Small intestine (tissue), 7 donors: ENCODE data around the gene RRBP1. TPM values are rescaled to one million over a fixed set of nuclear protein-coding genes. Genes with fewer than 3 reads are reported as not detected.

ENCODE experiments used
- DNase-seq, 2 donors: peaks; one replicate each; pipeline versions ENCODE4 v3.0.0 to v3.0.0-alpha.2; 2013
- FAIRE-seq: peaks from 2 replicates; lab custom pipeline; 2012; peaks lifted over from hg19 to GRCh38; lab: Jason Lieb, UNC
- H3K27ac ChIP-seq, 3 donors: one replicate each; pipeline ENCODE4 v1.5.1; 2013; ENCODE audit warnings: low read length in 2 of 3, mild to moderate bottlenecking in 2 of 3, control low read depth in 1 of 3, inconsistent platforms in 1 of 3, low read depth in 1 of 3, moderate library complexity in 1 of 3
- H3K27me3 ChIP-seq, 3 donors: one replicate each; pipeline ENCODE4 v1.6.1; 2013; ENCODE audit warnings: low read length in 3 of 3, inconsistent platforms in 1 of 3; ENCODE audit not compliant: control insufficient read depth in 3 of 3, insufficient read depth in 3 of 3
- H3K36me3 ChIP-seq, 3 donors: one replicate each; pipeline ENCODE4 v1.6.1; 2013; ENCODE audit warnings: low read length in 3 of 3, inconsistent platforms in 1 of 3, low read depth in 1 of 3, mild to moderate bottlenecking in 1 of 3, moderate library complexity in 1 of 3; ENCODE audit not compliant: control insufficient read depth in 3 of 3, insufficient read depth in 2 of 3
- H3K4me1 ChIP-seq, 3 donors: one replicate each; pipeline ENCODE4 v1.6.1; 2013; ENCODE audit warnings: low read length in 2 of 3, inconsistent platforms in 1 of 3, low read depth in 1 of 3, mild to moderate bottlenecking in 1 of 3, moderate library complexity in 1 of 3; ENCODE audit not compliant: control insufficient read depth in 3 of 3, insufficient read depth in 2 of 3
- H3K4me3 ChIP-seq, 3 donors: one replicate each; pipeline ENCODE4 v1.5.1; 2013; ENCODE audit warnings: low read length in 3 of 3, control low read depth in 1 of 3, inconsistent platforms in 1 of 3, low read depth in 1 of 3, mild to moderate bottlenecking in 1 of 3, moderate library complexity in 1 of 3
- H3K9me3 ChIP-seq, 2 donors: one replicate each; pipeline ENCODE4 v1.6.1; 2013; ENCODE audit warnings: low read depth in 1 of 2, low read length in 1 of 2; ENCODE audit not compliant: control insufficient read depth in 2 of 2, insufficient read depth in 1 of 2
- WGBS, 3 donors: extraction: QIAGEN DNeasy Blood & Tissue Kit; methylation state at CpG; one replicate each; pipeline ENCODE4 v1.1.7; 2013; 5-methylcytosine and 5-hydroxymethylcytosine counted together
- polyA plus RNA-seq, 4 donors: library from polyadenylated mRNA; stranded (reverse) in 3 of 4; unstranded in 1 of 4; fragments of 200-250 nt in 3 of 4; fragments of 120-200 nt in 1 of 4; gene quantifications; one replicate each; pipeline versions ENCODE4 v1.2.1 to v1.2.3, GENCODE V29; 2013
- donor health status: healthy with polysubstance abuse.
- donor health status: control.
- donor health status: control.
- donor health status: Bipolar disorder and iron deficiency.
- donor health status: healthy.

RRBP1 gene
- polyA plus RNA-seq, 4 donors, result 45.2 to 232 (median 112) TPM

DNA sequence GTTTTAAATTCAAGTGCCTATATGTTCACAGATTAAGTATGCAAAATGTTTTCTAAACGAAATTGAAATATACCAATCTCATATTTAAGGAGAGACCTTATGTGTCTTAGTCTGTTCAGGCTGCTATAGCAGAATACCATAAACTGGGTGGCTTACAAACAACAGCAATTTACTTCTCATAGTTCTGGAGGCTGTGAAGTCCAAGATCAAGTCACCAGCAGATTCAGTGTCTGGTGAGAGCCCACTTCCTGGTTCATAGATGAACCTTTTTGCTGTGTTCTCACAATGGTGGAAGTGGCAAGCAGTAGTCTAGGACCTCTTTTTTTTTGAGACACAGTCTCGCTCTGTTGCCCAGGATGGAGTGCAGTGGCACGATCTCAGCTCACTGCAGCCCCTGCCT, 115.7 kb downstream of the RRBP1 start:
- FAIRE-seq, result no peak
- Histone ChIP-seq H3K9me3 (peaks cover 0 to 6% of the 10 kb centered on the region in 2 donors), H3K27ac (no peak overlapping the region), H3K4me1 (peaks cover 0 to 10% (median 6%) of the 10 kb centered on the region in 3 donors), H3K27me3 (no peaks in the 10 kb centered on the region), H3K4me3 (no peak overlapping the region), H3K36me3 (no peaks in the 10 kb centered on the region)
- WGBS, 3 donors, result 86 to 95% (median 92%) methylated on average over 3 of the region's 3 CpGs
- DNase-seq, result no peak

DNA sequence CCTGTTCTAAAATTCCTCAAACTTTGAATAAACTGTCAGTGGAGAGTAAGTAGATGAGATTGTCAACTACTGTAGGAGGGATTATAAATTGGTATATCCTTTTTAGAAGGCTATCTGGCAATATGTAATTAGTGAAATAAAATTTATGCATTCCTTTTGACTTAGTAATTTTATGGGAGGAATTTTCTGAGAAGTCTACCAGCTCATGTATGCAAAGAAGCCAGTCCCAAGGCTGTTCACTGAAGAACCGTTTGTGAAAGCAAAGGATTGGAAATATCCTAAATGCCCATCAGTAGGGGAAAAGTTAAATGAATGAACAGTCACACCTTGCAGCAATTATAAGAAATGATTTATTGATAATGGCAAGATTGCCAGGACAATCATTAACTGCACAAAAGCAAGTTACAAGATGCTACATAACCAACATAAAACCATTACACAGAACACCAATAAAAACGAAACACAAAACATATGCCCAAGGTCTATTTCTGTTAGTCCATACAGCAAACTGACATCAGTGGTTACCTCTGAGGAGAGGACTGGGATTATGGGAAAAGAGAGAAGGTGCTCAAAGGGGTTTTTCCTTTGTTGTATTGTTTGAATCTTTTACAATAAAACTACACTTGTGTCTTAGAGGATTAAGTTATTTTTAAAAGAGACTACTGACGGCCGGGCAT, 116.7 kb downstream of the RRBP1 start:
- H3K36me3 ChIP-seq, result no peaks in the 10 kb centered on the region
- H3K4me3 ChIP-seq, result no peak overlapping the region
- peaks cover 0 to 6% (median 6%) of the 10 kb centered on the region in 3 donors for H3K4me1 ChIP-seq
- no peaks in the 10 kb centered on the region for H3K27me3 ChIP-seq
- no peak overlapping the region for H3K27ac ChIP-seq
- peaks cover 0 to 6% of the 10 kb centered on the region in 2 donors for H3K9me3 ChIP-seq
- 22 to 56% (median 36%) methylated on average over 4 of the region's 4 CpGs for WGBS, 3 donors
- no peak for FAIRE-seq
- peak; percentile 10 to 40 for DNase-seq

Other genes starting within 250 kb of the RRBP1 start
- under 1 TPM in 2 of 4 donors, not detected in 2; 0.49 to 0.65 TPM for gene BFSP1, start 150.9 kb downstream of the RRBP1 start, polyA plus RNA-seq
- 100 to 1,000 TPM; 145 to 360 (median 185) TPM for gene DSTN, start 112.2 kb downstream of the RRBP1 start, polyA plus RNA-seq
- gene BANF2, start 17.7 kb upstream of the RRBP1 start, polyA plus RNA-seq, result not detected